GM23338 (cell line): Measurements from ENCODE around the gene CD109. TPM values are rescaled to one million over a fixed set of nuclear protein-coding genes. Genes with fewer than 3 reads are reported as not detected.

Experiments
- ATAC-seq: fragments of 200-7000 bp; cut with Tn5 transposase; 3 replicates; pipeline ENCODE4 v1.9.1; 2020
- DNase-seq: peaks from one replicate; pipeline ENCODE4 v3.0.0-alpha.2; 2015; ENCODE audit warnings: low spot score
- H2AFZ ChIP-seq: fragments of 200-600 bp; sonication (generic); 2 replicates; pipeline ENCODE4 v1.8.0; 2016; ENCODE audit warnings: antibody characterized with exemption, mild to moderate bottlenecking, moderate library complexity
- H3F3A ChIP-seq: fragments of 200-600 bp; sonication (generic); replicated peaks from 2 replicates; pipeline ENCODE4 v1.8.0; 2017; ENCODE audit warnings: antibody characterized with exemption, mixed run types, low read depth
- H3K27ac ChIP-seq: fragments of 200-600 bp; sonication (generic); 2 replicates; pipeline ENCODE4 v1.6.1; 2016; ENCODE audit warnings: low read depth
- H3K27me3 ChIP-seq: fragments of 200-600 bp; sonication (generic); 2 replicates; pipeline ENCODE4 v1.8.0; 2016; ENCODE audit warnings: mild to moderate bottlenecking, mixed run types, moderate library complexity; ENCODE audit not compliant: insufficient read depth
- H3K36me3 ChIP-seq: fragments of 200-600 bp; sonication (generic); 2 replicates; pipeline ENCODE4 v1.8.0; 2016; ENCODE audit warnings: mild to moderate bottlenecking; ENCODE audit not compliant: insufficient read depth
- H3K4me1 ChIP-seq: fragments of 200-600 bp; sonication (generic); 2 replicates; pipeline ENCODE4 v1.8.0; 2016; ENCODE audit warnings: mild to moderate bottlenecking, moderate library complexity; ENCODE audit not compliant: insufficient read depth
- H3K4me2 ChIP-seq: fragments of 200-600 bp; sonication (generic); 2 replicates; pipeline ENCODE4 v1.7.1; 2017; ENCODE audit warnings: mixed run types
- H3K4me3 ChIP-seq: fragments of 200-600 bp; sonication (generic); 2 replicates; pipeline ENCODE4 v1.6.1; 2016; ENCODE audit warnings: mixed run types
- H3K79me2 ChIP-seq: fragments of 200-600 bp; sonication (generic); replicated peaks from 2 replicates; pipeline ENCODE4 v1.8.0; 2017; ENCODE audit warnings: mild to moderate bottlenecking; ENCODE audit not compliant: insufficient read depth
- H3K9me2 ChIP-seq: fragments of 200-600 bp; sonication (generic); 2 replicates; pipeline ENCODE4 v1.8.0; 2017; ENCODE audit not compliant: insufficient read depth
- H4K20me1 ChIP-seq: fragments of 200-600 bp; sonication (generic); replicated peaks from 2 replicates; pipeline ENCODE4 v1.8.0; 2017; ENCODE audit warnings: mild to moderate bottlenecking; ENCODE audit not compliant: insufficient read depth
- H3K27ac Mint-ChIP-seq: 2 replicates; pipeline ENCODE4 v1.8.0; 2020; ENCODE audit warnings: inconsistent platforms, mild to moderate bottlenecking, moderate library complexity, mixed read lengths
- H3K27me3 Mint-ChIP-seq: 3 replicates; pipeline ENCODE4 v1.8.0; 2022; ENCODE audit warnings: low read depth, mild to moderate bottlenecking, moderate library complexity, mixed read lengths, inconsistent platforms; ENCODE audit not compliant: insufficient read depth, poor library complexity
- H3K36me3 Mint-ChIP-seq: 3 replicates; pipeline ENCODE4 v1.8.0; 2021; ENCODE audit warnings: low read depth, mild to moderate bottlenecking, inconsistent platforms, moderate library complexity, mixed read lengths
- H3K4me1 Mint-ChIP-seq: 3 replicates; pipeline ENCODE4 v1.8.0; 2020; ENCODE audit warnings: mild to moderate bottlenecking, inconsistent platforms, mixed read lengths
- H3K4me3 Mint-ChIP-seq: 3 replicates; pipeline ENCODE4 v1.8.0; 2021; ENCODE audit warnings: moderate library complexity, mild to moderate bottlenecking, inconsistent platforms, mixed read lengths
- H3K9me3 Mint-ChIP-seq: 3 replicates; pipeline ENCODE4 v1.8.0; 2020; ENCODE audit warnings: moderate library complexity, mild to moderate bottlenecking, inconsistent platforms, mixed read lengths
- EZH2phosphoT487 ChIP-seq: fragments of 200-600 bp; sonication (generic); IDR thresholded peaks from one replicate; pipeline ENCODE4 v1.8.1; 2018; ENCODE audit warnings: antibody characterized with exemption; ENCODE audit not compliant: unreplicated experiment
- STAT1 ChIP-seq: IDR thresholded peaks from one replicate; pipeline ENCODE4 v1.6.1; 2016; ENCODE audit warnings: antibody characterized with exemption; ENCODE audit not compliant: unreplicated experiment
- ZNF114 ChIP-seq: fragments of 250-450 bp; sonication (Bioruptor Pico); IDR thresholded peaks from 2 replicates; pipeline ENCODE4 v1.5.0; 2020; ENCODE audit warnings: mild to moderate bottlenecking, moderate library complexity
- polyA plus RNA-seq: library from polyadenylated mRNA; unstranded; fragments of >200 nt; fragmentation: Nextera tagmentation; extraction: Ambion mirVana; gene quantifications from 2 replicates; pipeline ENCODE4 v1.2.1, GENCODE V29; 2016
- total RNA-seq: library from RNA; depleted of rRNA; stranded (reverse); fragments of >200 nt; shearing (Covaris generic); gene quantifications from 2 replicates; pipeline ENCODE4 v1.2.3, GENCODE V29; 2014
- TF ChIP-seq, protein P1 (sequence below), 2 experiments: fragments of 200-600 bp in 1 of 2; sonication (generic) in 1 of 2; conservative IDR thresholded peaks; 2 replicates each; pipeline versions ENCODE4 v1.5.1 to v1.6.1; 2016 to 2017; ENCODE audit warnings: antibody characterized with exemption in 2 of 2, low read depth in 2 of 2, mild to moderate bottlenecking in 2 of 2, moderate library complexity in 1 of 2
- TF ChIP-seq, protein P2 (sequence below): IDR thresholded peaks from one replicate; pipeline ENCODE4 v1.6.1; 2018; ENCODE audit warnings: antibody characterized with exemption; ENCODE audit not compliant: unreplicated experiment
- TF ChIP-seq, protein P3 (sequence below): fragments of 250-450 bp; sonication (Bioruptor Pico); IDR thresholded peaks from 2 replicates; pipeline ENCODE4 v1.5.0; 2020; ENCODE audit warnings: mild to moderate bottlenecking, moderate library complexity

CD109 gene
- total and polyA plus RNA-seq, 2 experiments from 2014 or later: 1.1 to 5.3 TPM

DNA sequence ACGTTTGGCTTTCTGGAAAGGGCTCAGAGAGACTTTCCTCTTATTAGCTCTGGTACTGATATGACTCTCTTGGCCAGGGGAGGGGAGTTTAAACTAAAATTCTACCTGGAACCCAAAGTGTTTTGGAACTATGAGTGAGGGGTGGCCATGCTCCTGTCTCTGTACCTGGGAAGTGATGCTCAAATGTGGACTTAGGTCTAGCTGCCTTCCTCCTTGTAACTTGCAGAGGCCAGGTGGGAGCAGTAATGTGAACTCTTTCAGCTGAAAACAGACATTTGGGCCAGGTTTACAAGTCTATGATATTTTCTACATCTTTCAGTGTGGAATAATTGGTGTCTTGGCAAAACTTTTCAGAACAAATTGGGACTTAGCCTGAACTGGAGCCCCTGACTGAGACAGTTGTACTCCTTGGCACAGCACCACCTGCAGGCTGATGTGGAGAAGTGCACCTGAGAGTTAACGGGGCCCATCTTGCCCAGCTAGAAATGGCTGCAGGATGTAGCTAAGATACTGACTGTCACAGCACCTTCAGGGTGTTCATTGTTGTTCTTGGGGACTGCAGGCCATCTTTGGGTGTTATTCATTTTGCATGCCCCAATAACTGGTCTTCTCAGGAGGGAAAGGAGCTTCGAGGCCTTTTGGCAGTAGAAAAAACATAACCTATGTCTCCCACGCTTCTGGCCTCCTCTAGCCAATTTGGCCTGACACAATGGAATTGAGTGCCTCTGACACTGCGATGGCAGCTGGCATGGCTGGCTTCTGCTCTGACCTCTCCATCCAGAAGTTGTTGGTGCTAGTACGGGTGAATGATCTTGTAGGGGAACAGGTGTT, 37.1 kb downstream of the CD109 start:
- no peak for TF ChIP-seq ZNF114 (CRISPR knock-in tag)
- TF ChIP-seq, protein P1, sequence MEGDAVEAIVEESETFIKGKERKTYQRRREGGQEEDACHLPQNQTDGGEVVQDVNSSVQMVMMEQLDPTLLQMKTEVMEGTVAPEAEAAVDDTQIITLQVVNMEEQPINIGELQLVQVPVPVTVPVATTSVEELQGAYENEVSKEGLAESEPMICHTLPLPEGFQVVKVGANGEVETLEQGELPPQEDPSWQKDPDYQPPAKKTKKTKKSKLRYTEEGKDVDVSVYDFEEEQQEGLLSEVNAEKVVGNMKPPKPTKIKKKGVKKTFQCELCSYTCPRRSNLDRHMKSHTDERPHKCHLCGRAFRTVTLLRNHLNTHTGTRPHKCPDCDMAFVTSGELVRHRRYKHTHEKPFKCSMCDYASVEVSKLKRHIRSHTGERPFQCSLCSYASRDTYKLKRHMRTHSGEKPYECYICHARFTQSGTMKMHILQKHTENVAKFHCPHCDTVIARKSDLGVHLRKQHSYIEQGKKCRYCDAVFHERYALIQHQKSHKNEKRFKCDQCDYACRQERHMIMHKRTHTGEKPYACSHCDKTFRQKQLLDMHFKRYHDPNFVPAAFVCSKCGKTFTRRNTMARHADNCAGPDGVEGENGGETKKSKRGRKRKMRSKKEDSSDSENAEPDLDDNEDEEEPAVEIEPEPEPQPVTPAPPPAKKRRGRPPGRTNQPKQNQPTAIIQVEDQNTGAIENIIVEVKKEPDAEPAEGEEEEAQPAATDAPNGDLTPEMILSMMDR (conservative IDR thresholded peaks at IDR 0.05; ENCODE audit: low read depth in 2 of 2): peak; percentile 94 to 95
- Histone ChIP-seq H4K20me1 (no peaks in the 10 kb centered on the region), H2AFZ (no peak overlapping the region), H3K79me2 (no peaks in the 10 kb centered on the region), H3K4me1 (no peaks in the 10 kb centered on the region), H3K4me3 (no peak overlapping the region), H3K27me3 (no peaks in the 10 kb centered on the region), H3F3A (no peaks in the 10 kb centered on the region), H3K4me2 (no peak overlapping the region), H3K9me2 (no peaks in the 10 kb centered on the region), H3K36me3 (no peaks in the 10 kb centered on the region), H3K27ac (no peak overlapping the region)
- H3K27me3 Mint-ChIP-seq: no peaks in the 10 kb centered on the region
- peaks cover 8% of the 10 kb centered on the region; the same call in 2 of the 3 replicates for H3K4me1 Mint-ChIP-seq
- ATAC-seq (peak; percentile 96), DNase-seq (peak; percentile 83)
- no peak overlapping the region for H3K4me3 Mint-ChIP-seq
- no peaks in the 10 kb centered on the region; the same call in 2 of the 3 replicates for H3K9me3 Mint-ChIP-seq
- H3K36me3 Mint-ChIP-seq: no peaks in the 10 kb centered on the region
- no peak overlapping the region for H3K27ac Mint-ChIP-seq

DNA sequence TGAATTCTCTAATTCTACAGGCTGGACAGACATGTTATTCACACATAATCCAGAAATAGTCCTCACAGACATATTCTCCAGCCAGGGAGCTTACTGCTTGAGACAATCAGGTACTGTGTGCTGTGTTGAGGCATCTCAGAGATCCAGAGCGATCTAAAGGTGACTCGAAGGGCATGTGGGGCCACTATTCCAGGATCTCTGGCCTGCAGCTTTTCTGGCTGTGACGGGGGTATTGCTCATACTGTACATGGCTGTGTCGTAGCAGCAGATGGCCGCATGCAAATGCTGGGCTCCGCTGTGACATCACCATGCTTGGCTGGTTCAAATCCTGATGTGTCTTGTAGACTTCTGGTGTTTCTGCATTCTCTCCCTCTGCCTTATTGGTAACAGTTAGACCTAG, 37.8 kb downstream of the CD109 start:
- H3K36me3 ChIP-seq: no peaks in the 10 kb centered on the region
- Mint-ChIP-seq H3K9me3 (no peaks in the 10 kb centered on the region; the same call in 2 of the 3 replicates), H3K27me3 (no peaks in the 10 kb centered on the region), H3K4me1 (peaks cover 8% of the 10 kb centered on the region; the same call in 2 of the 3 replicates), H3K27ac (no peak overlapping the region), H3K36me3 (no peaks in the 10 kb centered on the region), H3K4me3 (no peak overlapping the region)
- H3F3A ChIP-seq: no peaks in the 10 kb centered on the region
- ATAC-seq: no peak
- no peak overlapping the region for H3K4me2 ChIP-seq
- no peaks in the 10 kb centered on the region for H4K20me1 ChIP-seq
- DNase-seq: no peak
- H3K9me2 ChIP-seq: no peaks in the 10 kb centered on the region
- H3K27ac ChIP-seq: no peak overlapping the region
- H3K27me3 ChIP-seq: no peaks in the 10 kb centered on the region
- no peak overlapping the region for H3K4me3 ChIP-seq
- H3K79me2 ChIP-seq: no peaks in the 10 kb centered on the region
- no peaks in the 10 kb centered on the region for H3K4me1 ChIP-seq
- no peak overlapping the region for H2AFZ ChIP-seq
- TF ChIP-seq EZH2phosphoT487 (no peak), STAT1 (no peak)
- TF ChIP-seq, protein P2, sequence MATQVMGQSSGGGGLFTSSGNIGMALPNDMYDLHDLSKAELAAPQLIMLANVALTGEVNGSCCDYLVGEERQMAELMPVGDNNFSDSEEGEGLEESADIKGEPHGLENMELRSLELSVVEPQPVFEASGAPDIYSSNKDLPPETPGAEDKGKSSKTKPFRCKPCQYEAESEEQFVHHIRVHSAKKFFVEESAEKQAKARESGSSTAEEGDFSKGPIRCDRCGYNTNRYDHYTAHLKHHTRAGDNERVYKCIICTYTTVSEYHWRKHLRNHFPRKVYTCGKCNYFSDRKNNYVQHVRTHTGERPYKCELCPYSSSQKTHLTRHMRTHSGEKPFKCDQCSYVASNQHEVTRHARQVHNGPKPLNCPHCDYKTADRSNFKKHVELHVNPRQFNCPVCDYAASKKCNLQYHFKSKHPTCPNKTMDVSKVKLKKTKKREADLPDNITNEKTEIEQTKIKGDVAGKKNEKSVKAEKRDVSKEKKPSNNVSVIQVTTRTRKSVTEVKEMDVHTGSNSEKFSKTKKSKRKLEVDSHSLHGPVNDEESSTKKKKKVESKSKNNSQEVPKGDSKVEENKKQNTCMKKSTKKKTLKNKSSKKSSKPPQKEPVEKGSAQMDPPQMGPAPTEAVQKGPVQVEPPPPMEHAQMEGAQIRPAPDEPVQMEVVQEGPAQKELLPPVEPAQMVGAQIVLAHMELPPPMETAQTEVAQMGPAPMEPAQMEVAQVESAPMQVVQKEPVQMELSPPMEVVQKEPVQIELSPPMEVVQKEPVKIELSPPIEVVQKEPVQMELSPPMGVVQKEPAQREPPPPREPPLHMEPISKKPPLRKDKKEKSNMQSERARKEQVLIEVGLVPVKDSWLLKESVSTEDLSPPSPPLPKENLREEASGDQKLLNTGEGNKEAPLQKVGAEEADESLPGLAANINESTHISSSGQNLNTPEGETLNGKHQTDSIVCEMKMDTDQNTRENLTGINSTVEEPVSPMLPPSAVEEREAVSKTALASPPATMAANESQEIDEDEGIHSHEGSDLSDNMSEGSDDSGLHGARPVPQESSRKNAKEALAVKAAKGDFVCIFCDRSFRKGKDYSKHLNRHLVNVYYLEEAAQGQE: no peak
- TF ChIP-seq, protein P3, sequence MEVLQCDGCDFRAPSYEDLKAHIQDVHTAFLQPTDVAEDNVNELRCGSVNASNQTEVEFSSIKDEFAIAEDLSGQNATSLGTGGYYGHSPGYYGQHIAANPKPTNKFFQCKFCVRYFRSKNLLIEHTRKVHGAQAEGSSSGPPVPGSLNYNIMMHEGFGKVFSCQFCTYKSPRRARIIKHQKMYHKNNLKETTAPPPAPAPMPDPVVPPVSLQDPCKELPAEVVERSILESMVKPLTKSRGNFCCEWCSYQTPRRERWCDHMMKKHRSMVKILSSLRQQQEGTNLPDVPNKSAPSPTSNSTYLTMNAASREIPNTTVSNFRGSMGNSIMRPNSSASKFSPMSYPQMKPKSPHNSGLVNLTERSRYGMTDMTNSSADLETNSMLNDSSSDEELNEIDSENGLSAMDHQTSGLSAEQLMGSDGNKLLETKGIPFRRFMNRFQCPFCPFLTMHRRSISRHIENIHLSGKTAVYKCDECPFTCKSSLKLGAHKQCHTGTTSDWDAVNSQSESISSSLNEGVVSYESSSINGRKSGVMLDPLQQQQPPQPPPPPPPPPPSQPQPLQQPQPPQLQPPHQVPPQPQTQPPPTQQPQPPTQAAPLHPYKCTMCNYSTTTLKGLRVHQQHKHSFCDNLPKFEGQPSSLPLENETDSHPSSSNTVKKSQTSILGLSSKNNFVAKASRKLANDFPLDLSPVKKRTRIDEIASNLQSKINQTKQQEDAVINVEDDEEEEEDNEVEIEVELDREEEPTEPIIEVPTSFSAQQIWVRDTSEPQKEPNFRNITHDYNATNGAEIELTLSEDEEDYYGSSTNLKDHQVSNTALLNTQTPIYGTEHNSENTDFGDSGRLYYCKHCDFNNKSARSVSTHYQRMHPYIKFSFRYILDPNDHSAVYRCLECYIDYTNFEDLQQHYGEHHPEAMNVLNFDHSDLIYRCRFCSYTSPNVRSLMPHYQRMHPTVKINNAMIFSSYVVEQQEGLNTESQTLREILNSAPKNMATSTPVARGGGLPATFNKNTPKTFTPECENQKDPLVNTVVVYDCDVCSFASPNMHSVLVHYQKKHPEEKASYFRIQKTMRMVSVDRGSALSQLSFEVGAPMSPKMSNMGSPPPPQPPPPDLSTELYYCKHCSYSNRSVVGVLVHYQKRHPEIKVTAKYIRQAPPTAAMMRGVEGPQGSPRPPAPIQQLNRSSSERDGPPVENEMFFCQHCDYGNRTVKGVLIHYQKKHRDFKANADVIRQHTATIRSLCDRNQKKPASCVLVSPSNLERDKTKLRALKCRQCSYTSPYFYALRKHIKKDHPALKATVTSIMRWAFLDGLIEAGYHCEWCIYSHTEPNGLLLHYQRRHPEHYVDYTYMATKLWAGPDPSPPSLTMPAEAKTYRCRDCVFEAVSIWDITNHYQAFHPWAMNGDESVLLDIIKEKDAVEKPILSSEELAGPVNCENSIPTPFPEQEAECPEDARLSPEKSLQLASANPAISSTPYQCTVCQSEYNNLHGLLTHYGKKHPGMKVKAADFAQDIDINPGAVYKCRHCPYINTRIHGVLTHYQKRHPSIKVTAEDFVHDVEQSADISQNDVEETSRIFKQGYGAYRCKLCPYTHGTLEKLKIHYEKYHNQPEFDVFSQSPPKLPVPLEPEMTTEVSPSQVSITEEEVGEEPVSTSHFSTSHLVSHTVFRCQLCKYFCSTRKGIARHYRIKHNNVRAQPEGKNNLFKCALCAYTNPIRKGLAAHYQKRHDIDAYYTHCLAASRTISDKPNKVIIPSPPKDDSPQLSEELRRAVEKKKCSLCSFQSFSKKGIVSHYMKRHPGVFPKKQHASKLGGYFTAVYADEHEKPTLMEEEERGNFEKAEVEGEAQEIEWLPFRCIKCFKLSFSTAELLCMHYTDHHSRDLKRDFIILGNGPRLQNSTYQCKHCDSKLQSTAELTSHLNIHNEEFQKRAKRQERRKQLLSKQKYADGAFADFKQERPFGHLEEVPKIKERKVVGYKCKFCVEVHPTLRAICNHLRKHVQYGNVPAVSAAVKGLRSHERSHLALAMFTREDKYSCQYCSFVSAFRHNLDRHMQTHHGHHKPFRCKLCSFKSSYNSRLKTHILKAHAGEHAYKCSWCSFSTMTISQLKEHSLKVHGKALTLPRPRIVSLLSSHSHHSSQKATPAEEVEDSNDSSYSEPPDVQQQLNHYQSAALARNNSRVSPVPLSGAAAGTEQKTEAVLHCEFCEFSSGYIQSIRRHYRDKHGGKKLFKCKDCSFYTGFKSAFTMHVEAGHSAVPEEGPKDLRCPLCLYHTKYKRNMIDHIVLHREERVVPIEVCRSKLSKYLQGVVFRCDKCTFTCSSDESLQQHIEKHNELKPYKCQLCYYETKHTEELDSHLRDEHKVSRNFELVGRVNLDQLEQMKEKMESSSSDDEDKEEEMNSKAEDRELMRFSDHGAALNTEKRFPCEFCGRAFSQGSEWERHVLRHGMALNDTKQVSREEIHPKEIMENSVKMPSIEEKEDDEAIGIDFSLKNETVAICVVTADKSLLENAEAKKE: no peak
